ENCODE measurements around the gene GIT2. TPM values are rescaled to one million over a fixed set of nuclear protein-coding genes. Genes with fewer than 3 reads are reported as not detected.

GIT2 gene
- total and polyA plus RNA-seq, 2 of the 13 experiments (the other 11 are each of a cell fraction or from before 2014, with no cell fraction given), result 18.4 to 19.8 TPM

- TF ChIP-seq RXRA (CRISPR knock-in tag; IDR thresholded peaks at IDR 0.05) (no peak; the same call in 1 of the 2 replicates), YEATS2 (CRISPR knock-in tag; IDR thresholded peaks at IDR 0.05; ENCODE audit: borderline replicate concordance) (no peak), RFXANK (CRISPR knock-in tag; IDR thresholded peaks at IDR 0.05) (no peak), ZNF292 (CRISPR knock-in tag; IDR thresholded peaks at IDR 0.05; ENCODE audit: borderline replicate concordance, low read depth) (peak; percentile 46; the same call in 1 of the 2 replicates), JUND (CRISPR knock-in tag; IDR thresholded peaks at IDR 0.05) (no peak), AGO2 (optimal IDR thresholded peaks at IDR 0.05; ENCODE audit: low read depth, low read length) (no peak), ZNF142 (CRISPR knock-in tag; IDR thresholded peaks at IDR 0.05) (no peak; the same call in 1 of the 2 replicates), FOSL2 (CRISPR knock-in tag; IDR thresholded peaks at IDR 0.05) (peak; percentile 57), HNF1B (CRISPR knock-in tag; IDR thresholded peaks at IDR 0.05) (peak; percentile 80), PAWR (CRISPR knock-in tag; IDR thresholded peaks at IDR 0.05; ENCODE audit: borderline replicate concordance) (no peak), ZNF431 (CRISPR knock-in tag; IDR thresholded peaks at IDR 0.05; ENCODE audit: borderline replicate concordance, low read depth) (no peak), ISX (CRISPR knock-in tag; conservative IDR thresholded peaks at IDR 0.05) (no peak), NFE2L2 (IDR thresholded peaks at IDR 0.05; ENCODE audit: low read length) (no peak), NRL (CRISPR knock-in tag; IDR thresholded peaks at IDR 0.05; ENCODE audit: borderline replicate concordance) (no peak), ZNF740 (CRISPR knock-in tag; IDR thresholded peaks at IDR 0.05) (no peak), GTF2F1 (IDR thresholded peaks at IDR 0.05; ENCODE audit: low read length) (no peak), MTERF4 (CRISPR knock-in tag; IDR thresholded peaks at IDR 0.05) (no peak), HMG20B (CRISPR knock-in tag; conservative IDR thresholded peaks at IDR 0.05) (no peak), ZNF552 (CRISPR knock-in tag; IDR thresholded peaks at IDR 0.05; ENCODE audit: borderline replicate concordance) (no peak)
These were observed 39.5 kb upstream of the GIT2 start (continued) for GRCh38 chr12:110035534-110036104.

Measured in HepG2 (cell line).